Osteoblast (primary cell): ENCODE results near the gene UVSSA. TPM values are rescaled to one million over a fixed set of nuclear protein-coding genes. Genes with fewer than 3 reads are reported as not detected.
"Not testable (repeated sequence)": the region's sequence is repeated elsewhere in the genome, so short reads cannot be mapped to it uniquely, and the experiment has no call there.

Experiments
- DNase-seq: peaks from one replicate; pipeline ENCODE4 v3.0.0; 2011; ENCODE audit warnings: low spot score, mixed read lengths; ENCODE audit not compliant: insufficient read length; ENCODE audit errors: missing footprints
- H2AFZ ChIP-seq: 2 replicates; pipeline ENCODE4 v1.6.0; 2011; ENCODE audit warnings: mild to moderate bottlenecking, low read length
- H3K27ac ChIP-seq: 2 replicates; pipeline ENCODE4 v1.5.1; 2011; ENCODE audit warnings: mild to moderate bottlenecking, low read depth, low read length, moderate library complexity
- H3K27me3 ChIP-seq: 2 replicates; pipeline ENCODE4 v1.6.0; 2012; ENCODE audit warnings: mild to moderate bottlenecking, control low read depth, inconsistent platforms, low read length, moderate library complexity; ENCODE audit not compliant: insufficient read depth
- H3K36me3 ChIP-seq: 2 replicates; pipeline ENCODE4 v1.5.1; 2011; ENCODE audit warnings: mild to moderate bottlenecking, low read length, control low read depth, moderate library complexity; ENCODE audit not compliant: insufficient read depth
- H3K4me1 ChIP-seq: 2 replicates; pipeline ENCODE4 v1.5.1; 2011; ENCODE audit warnings: mild to moderate bottlenecking, low read length, control low read depth, moderate library complexity; ENCODE audit not compliant: insufficient read depth
- H3K4me2 ChIP-seq: 2 replicates; pipeline ENCODE4 v1.6.0; 2011; ENCODE audit warnings: mild to moderate bottlenecking, low read length; ENCODE audit not compliant: insufficient read depth
- H3K4me3 ChIP-seq: fragments of 200-600 bp; sonication (generic); 3 replicates; pipeline ENCODE4 v1.5.1; 2012; ENCODE audit warnings: mild to moderate bottlenecking, low read length, inconsistent platforms; ENCODE audit not compliant: insufficient read depth
- H3K79me2 ChIP-seq: 2 replicates; pipeline ENCODE4 v1.6.0; 2012; ENCODE audit warnings: mild to moderate bottlenecking, low read length, control low read depth, inconsistent platforms; ENCODE audit not compliant: insufficient read depth
- H3K9me3 ChIP-seq: 2 replicates; pipeline ENCODE4 v1.5.1; 2011; ENCODE audit warnings: low read depth, low read length, control low read depth
- H4K20me1 ChIP-seq: 2 replicates; pipeline ENCODE4 v1.6.0; 2012; ENCODE audit warnings: mild to moderate bottlenecking, low read length, control low read depth; ENCODE audit not compliant: insufficient read depth
- CTCF ChIP-seq: IDR thresholded peaks from 2 replicates; pipeline ENCODE4 v1.5.1; 2011; ENCODE audit warnings: mild to moderate bottlenecking, low read depth, low read length, moderate library complexity; ENCODE audit errors: extremely low read depth
- total RNA-seq: library from RNA; depleted of rRNA; stranded (reverse); fragments of >200 nt; gene quantifications from 2 replicates; pipeline ENCODE4 v1.2.3, GENCODE V29; 2012

Gene UVSSA
- total RNA-seq, 1 donor = 14.8 TPM

GRCh38 chr4:1334579-1334895, 12.5 kb upstream of the UVSSA start:
- peaks cover 2% of the 10 kb centered on the region for H3K9me3 ChIP-seq
- no peaks in the 10 kb centered on the region for H3K27me3 ChIP-seq
- H3K4me3 ChIP-seq = no peak overlapping the region
- peaks cover 8% of the 10 kb centered on the region for H4K20me1 ChIP-seq
- TF ChIP-seq CTCF = no peak
- no peak overlapping the region for H3K27ac ChIP-seq
- no peaks in the 10 kb centered on the region for H3K4me1 ChIP-seq
- peaks cover 61% of the 10 kb centered on the region for H3K36me3 ChIP-seq
- H3K79me2 ChIP-seq = peaks cover 48% of the 10 kb centered on the region
- DNase-seq = no peak
- no peak overlapping the region for H2AFZ ChIP-seq
- no peak overlapping the region for H3K4me2 ChIP-seq

- not testable (repeated sequence) for H3K4me1 ChIP-seq, H3K27ac ChIP-seq, H3K27me3 ChIP-seq, DNase-seq, H4K20me1 ChIP-seq, H2AFZ ChIP-seq, H3K4me3 ChIP-seq, H3K4me2 ChIP-seq, H3K9me3 ChIP-seq
- H3K79me2 ChIP-seq = peaks cover 41% of the 10 kb centered on the region
- H3K36me3 ChIP-seq = peaks cover 64% of the 10 kb centered on the region
These were observed 11.7 kb upstream of the UVSSA start for GRCh38 chr4:1335193-1335883.

- H3K4me1 ChIP-seq = no peaks in the 10 kb centered on the region
- no peak for DNase-seq
These were observed 10.9 kb upstream of the UVSSA start for GRCh38 chr4:1336088-1336491.

GRCh38 chr4:1337376-1337831, 9.6 kb upstream of the UVSSA start:
- Histone ChIP-seq H3K36me3 (peaks cover 67% of the 10 kb centered on the region), H3K4me3 (no peak overlapping the region), H3K79me2 (peaks cover 27% of the 10 kb centered on the region), H3K9me3 (peaks cover 2% of the 10 kb centered on the region), H3K4me1 (peaks cover 6% of the 10 kb centered on the region), H4K20me1 (no peaks in the 10 kb centered on the region), H3K4me2 (no peak overlapping the region), H3K27ac (no peak overlapping the region), H2AFZ (no peak overlapping the region), H3K27me3 (no peaks in the 10 kb centered on the region)
- no peak for DNase-seq
- no peak for TF ChIP-seq CTCF

More at GRCh38 chr4:1336088-1336491, 10.9 kb upstream of the UVSSA start:
- no peak overlapping the region for H2AFZ ChIP-seq
- H3K27ac ChIP-seq = no peak overlapping the region
- H4K20me1 ChIP-seq = peaks cover 3% of the 10 kb centered on the region
- no peak for TF ChIP-seq CTCF
- no peak overlapping the region for H3K4me3 ChIP-seq
- H3K36me3 ChIP-seq = peaks cover 66% of the 10 kb centered on the region
- peaks cover 2% of the 10 kb centered on the region for H3K9me3 ChIP-seq
- peaks cover 40% of the 10 kb centered on the region for H3K79me2 ChIP-seq
- no peak overlapping the region for H3K4me2 ChIP-seq
- H3K27me3 ChIP-seq = no peaks in the 10 kb centered on the region
